Calu3 (cell line): ENCODE measurements around the gene GATC. TPM values are rescaled to one million over a fixed set of nuclear protein-coding genes. Genes with fewer than 3 reads are reported as not detected.

Source experiments
- BruUV-seq: library from RNA; stranded (reverse); fragments of 400-500 nt; replicated peaks from 2 replicates; lab custom pipeline; 2021; lab: Mats Ljungman, UMichigan
- CTCF ChIA-PET: fragments of 300-600 bp; sonication (Branson Sonifier 250); formaldehyde crosslinking; loops from one replicate; lab custom pipeline; 2022; ENCODE audit warnings: antibody characterized with exemption; lab: Charles Lee
- DNase-seq: peaks from one replicate; pipeline ENCODE4 v3.0.0; 2022
- H3K27ac Mint-ChIP-seq: one replicate; pipeline ENCODE4 v1.8.0; 2022; ENCODE audit warnings: mixed read lengths; ENCODE audit not compliant: unreplicated experiment
- H3K27me3 Mint-ChIP-seq: one replicate; pipeline ENCODE4 v1.8.0; 2022; ENCODE audit warnings: mixed read lengths; ENCODE audit not compliant: unreplicated experiment
- H3K36me3 Mint-ChIP-seq: one replicate; pipeline ENCODE4 v1.8.0; 2022; ENCODE audit warnings: mild to moderate bottlenecking, moderate library complexity, mixed read lengths; ENCODE audit not compliant: insufficient read depth, unreplicated experiment
- H3K4me1 Mint-ChIP-seq: one replicate; pipeline ENCODE4 v1.8.0; 2022; ENCODE audit warnings: mild to moderate bottlenecking, low read depth, mixed read lengths; ENCODE audit not compliant: unreplicated experiment
- H3K4me3 Mint-ChIP-seq: one replicate; pipeline ENCODE4 v1.8.0; 2022; ENCODE audit warnings: mild to moderate bottlenecking, low read depth, moderate library complexity, mixed read lengths; ENCODE audit not compliant: unreplicated experiment
- H3K9me3 Mint-ChIP-seq: one replicate; pipeline ENCODE4 v1.8.0; 2022; ENCODE audit warnings: low read depth, mixed read lengths; ENCODE audit not compliant: unreplicated experiment
- intact Hi-C: fragments of 100-400 bp; cut with micrococcal nuclease; formaldehyde crosslinking; loops from one replicate; pipeline ENCODE4 v1.10.0; 2022; ENCODE audit not compliant: unreplicated experiment
- total RNA-seq: library from RNA; stranded (reverse); gene quantifications from 2 replicates; pipeline ENCODE4 v1.2.3, GENCODE V29; 2022
- TF ChIP-seq, protein P1 (sequence below): fragments of 200-600 bp; IDR thresholded peaks from one replicate; pipeline ENCODE4 v1.8.0; 2022; ENCODE audit warnings: antibody characterized with exemption; ENCODE audit not compliant: unreplicated experiment

Gene GATC
- total RNA-seq, 1 experiment from 2014 or later = 29.7 TPM

DNA sequence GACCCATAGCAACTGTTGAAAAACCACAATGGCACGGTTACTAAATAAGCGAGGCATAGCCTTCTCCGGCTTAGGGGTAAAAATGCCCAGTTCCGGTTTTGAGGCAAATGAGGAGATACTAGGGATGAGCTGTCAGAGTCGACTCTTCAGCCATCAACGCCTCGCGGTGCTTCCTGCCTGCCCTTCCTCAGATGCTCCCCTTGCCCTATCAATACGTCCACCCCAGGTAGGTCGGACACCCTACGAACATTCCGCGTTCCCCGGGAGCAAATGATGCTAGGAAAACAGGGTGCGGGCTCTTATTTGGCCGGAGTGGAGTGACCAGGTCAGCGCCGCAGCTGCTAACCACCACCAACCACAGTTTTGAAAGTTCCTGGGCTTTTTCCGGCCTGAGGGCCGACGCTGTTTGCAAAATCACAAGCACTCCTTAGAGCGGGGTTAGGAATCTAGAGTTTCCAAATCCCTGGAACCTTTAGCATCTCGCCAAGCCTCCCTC lies 22.1 kb downstream of the GATC start:
- BruUV-seq = TSS peak; percentile 39
- intact Hi-C loops = loop anchor here (2.0 kb wide), 1 partner anchor 22 kb away; the partner anchor contains the start of genes GATC and TRIAP1
- Mint-ChIP-seq H3K36me3 (peaks cover 68% of the 10 kb centered on the region), H3K27me3 (no peaks in the 10 kb centered on the region), H3K4me3 (peak overlapping the region; percentile 95), H3K9me3 (no peaks in the 10 kb centered on the region), H3K27ac (peak overlapping the region; percentile 62), H3K4me1 (peaks cover 42% of the 10 kb centered on the region)
- DNase-seq = peak; percentile 32
- CTCF ChIA-PET = interaction anchor here (0.5 to 2.4 kb wide), 7 partner anchors 11 to 228 kb away, joined by 3 to 11 read pairs (median 5); partner anchors contain the start of genes COX6A1 and DYNLL1
- TF ChIP-seq, protein P1, sequence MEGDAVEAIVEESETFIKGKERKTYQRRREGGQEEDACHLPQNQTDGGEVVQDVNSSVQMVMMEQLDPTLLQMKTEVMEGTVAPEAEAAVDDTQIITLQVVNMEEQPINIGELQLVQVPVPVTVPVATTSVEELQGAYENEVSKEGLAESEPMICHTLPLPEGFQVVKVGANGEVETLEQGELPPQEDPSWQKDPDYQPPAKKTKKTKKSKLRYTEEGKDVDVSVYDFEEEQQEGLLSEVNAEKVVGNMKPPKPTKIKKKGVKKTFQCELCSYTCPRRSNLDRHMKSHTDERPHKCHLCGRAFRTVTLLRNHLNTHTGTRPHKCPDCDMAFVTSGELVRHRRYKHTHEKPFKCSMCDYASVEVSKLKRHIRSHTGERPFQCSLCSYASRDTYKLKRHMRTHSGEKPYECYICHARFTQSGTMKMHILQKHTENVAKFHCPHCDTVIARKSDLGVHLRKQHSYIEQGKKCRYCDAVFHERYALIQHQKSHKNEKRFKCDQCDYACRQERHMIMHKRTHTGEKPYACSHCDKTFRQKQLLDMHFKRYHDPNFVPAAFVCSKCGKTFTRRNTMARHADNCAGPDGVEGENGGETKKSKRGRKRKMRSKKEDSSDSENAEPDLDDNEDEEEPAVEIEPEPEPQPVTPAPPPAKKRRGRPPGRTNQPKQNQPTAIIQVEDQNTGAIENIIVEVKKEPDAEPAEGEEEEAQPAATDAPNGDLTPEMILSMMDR = no peak

DNA sequence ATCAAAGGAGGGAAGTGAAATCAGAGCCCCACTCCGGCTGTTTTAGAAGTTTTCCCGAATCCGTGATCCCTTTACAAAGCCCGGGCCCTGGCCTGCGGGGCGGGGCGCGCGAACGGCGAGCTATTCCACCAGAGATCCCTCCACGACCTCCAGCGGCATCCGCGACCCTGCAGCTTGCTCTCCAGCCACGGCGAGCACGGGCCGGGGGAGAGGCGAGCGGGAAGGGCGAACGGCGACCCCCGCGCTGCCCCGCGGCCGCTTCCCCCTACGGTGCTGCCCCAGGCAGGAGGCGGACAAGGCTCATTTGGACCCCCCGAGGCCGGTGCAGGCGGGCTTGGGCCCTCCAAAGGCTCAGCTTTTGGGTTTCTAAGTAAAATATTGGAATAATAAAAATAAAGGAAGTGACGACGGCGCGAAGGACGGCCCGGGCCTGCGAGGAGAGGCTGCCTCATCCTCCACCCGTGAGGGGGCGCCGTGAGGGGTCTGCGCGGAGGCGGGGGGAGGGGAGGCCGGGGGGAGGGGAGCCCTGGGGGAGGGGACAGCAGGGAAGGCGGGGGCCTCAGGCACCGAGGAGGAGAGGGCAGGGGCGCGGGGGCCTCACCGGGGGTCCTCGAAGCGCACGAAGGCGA lies 22.7 kb downstream of the GATC start:
- TF ChIP-seq, protein P1 = no peak
- H3K36me3 Mint-ChIP-seq = peaks cover 67% of the 10 kb centered on the region
- CTCF ChIA-PET = interaction anchor here (0.7 to 2.4 kb wide), 6 partner anchors 10 to 229 kb away, joined by 3 to 11 read pairs (median 4); partner anchors contain the start of genes COX6A1 and DYNLL1
- H3K27me3 Mint-ChIP-seq = no peaks in the 10 kb centered on the region
- peaks cover 48% of the 10 kb centered on the region for H3K4me1 Mint-ChIP-seq
- peak overlapping the region; percentile 95 for H3K4me3 Mint-ChIP-seq
- peak; percentile 33 for DNase-seq
- BruUV-seq = no TSS peak
- intact Hi-C loops = loop anchor here (2.0 kb wide), 1 partner anchor 22 kb away; the partner anchor contains the start of genes GATC and TRIAP1
- peak overlapping the region; percentile 62 for H3K27ac Mint-ChIP-seq
- no peaks in the 10 kb centered on the region for H3K9me3 Mint-ChIP-seq

DNA sequence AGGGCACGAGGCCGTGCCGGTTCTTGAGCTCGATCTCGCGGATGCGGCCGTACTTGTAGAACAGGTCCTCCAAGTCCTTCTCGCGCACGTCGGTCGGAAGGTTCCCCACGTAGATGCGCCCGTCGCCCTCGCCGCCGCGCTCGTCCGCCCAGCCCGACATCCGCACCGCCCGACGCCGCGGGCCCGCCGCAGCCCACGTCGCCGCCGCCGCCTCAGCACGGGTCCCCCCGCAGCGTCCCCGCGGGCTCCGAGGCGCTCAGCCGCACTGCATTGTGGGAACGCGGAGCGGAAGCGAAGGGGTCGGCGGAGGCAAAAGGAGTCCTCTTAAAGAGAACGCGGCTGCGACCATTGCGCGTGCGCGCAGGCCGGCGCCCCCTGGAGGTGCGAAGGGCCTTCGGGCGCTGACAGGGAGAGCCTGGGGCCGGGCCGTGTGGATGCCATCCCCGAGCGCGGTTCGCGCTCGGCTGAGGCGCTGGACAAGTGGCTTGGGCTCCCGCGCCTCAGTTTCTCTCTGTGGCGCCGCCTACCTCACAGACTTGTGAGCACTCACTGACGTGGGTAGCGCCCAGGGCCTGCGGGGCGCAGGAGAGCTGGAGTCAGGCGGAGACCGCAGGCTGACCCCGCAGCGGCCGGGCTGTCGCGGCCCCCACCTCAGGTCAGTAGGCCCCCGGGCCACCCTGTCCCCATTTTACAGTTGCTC lies 23.4 kb downstream of the GATC start, which contains the start of gene SRSF9:
Gene SRSF9, minus strand, starts transcription at position 299 of the 700 bp plus-strand sequence. Its CDS starts 139 bp downstream, at position 160.
- Mint-ChIP-seq H3K27ac (peak within 1 kb of the TSS; percentile 62), H3K4me3 (peak within 1 kb of the TSS; percentile 95)
- intact Hi-C loops = loop anchor here (2.0 kb wide), 1 partner anchor 23 kb away; the partner anchor contains the start of genes GATC and TRIAP1

More for the DNA sequence above, 23.4 kb downstream of the GATC start, which contains the start of gene SRSF9:
- peak; percentile 98 for DNase-seq
- Mint-ChIP-seq H3K27me3 (no peaks in the 10 kb centered on the region), H3K4me1 (peaks cover 49% of the 10 kb centered on the region), H3K36me3 (peaks cover 60% of the 10 kb centered on the region), H3K9me3 (no peaks in the 10 kb centered on the region)
- CTCF ChIA-PET = interaction anchor here (1.4 to 2.4 kb wide), 4 partner anchors 10 to 59 kb away, joined by 4 to 11 read pairs (median 6); partner anchors contain the start of genes COQ5, COX6A1 and DYNLL1
- TF ChIP-seq, protein P1 = peak; percentile 93
- no TSS peak for BruUV-seq
